Smooth muscle cell (in vitro differentiated cells): ENCODE measurements around the gene VWA1. TPM values are rescaled to one million over a fixed set of nuclear protein-coding genes. Genes with fewer than 3 reads are reported as not detected.
A peak's percentile ranks its signal among the peaks of the same experiment; 100 is the strongest.

Source experiments
- DNase-seq: peaks from one replicate; lab custom pipeline; 2025; ENCODE audit not compliant: unreplicated experiment; lab: John Stamatoyannopoulos, UW
- H2AFZ ChIP-seq: fragments of 200-600 bp; sonication (generic); 2 replicates; pipeline ENCODE4 v1.6.0; 2016; ENCODE audit warnings: antibody characterized with exemption, low read depth, mild to moderate bottlenecking
- H3F3A ChIP-seq: fragments of 200-600 bp; sonication (generic); 2 replicates; pipeline ENCODE4 v1.6.0; 2017; ENCODE audit warnings: antibody characterized with exemption, low read depth
- H3K27ac ChIP-seq: fragments of 200-600 bp; sonication (generic); 2 replicates; pipeline ENCODE4 v1.5.1; 2016; ENCODE audit warnings: low read depth, mild to moderate bottlenecking
- H3K27me3 ChIP-seq: fragments of 200-600 bp; sonication (generic); 2 replicates; pipeline ENCODE4 v1.6.1; 2016; ENCODE audit warnings: low read depth, mild to moderate bottlenecking
- H3K36me3 ChIP-seq: fragments of 200-600 bp; sonication (generic); 2 replicates; pipeline ENCODE4 v1.5.1; 2016; ENCODE audit warnings: low read depth
- H3K4me1 ChIP-seq: fragments of 200-600 bp; sonication (generic); 2 replicates; pipeline ENCODE4 v1.5.1; 2016; ENCODE audit warnings: low read depth
- H3K4me2 ChIP-seq: fragments of 200-600 bp; sonication (generic); 2 replicates; pipeline ENCODE4 v1.6.0; 2016; ENCODE audit warnings: mild to moderate bottlenecking
- H3K4me3 ChIP-seq: fragments of 200-600 bp; sonication (generic); 2 replicates; pipeline ENCODE4 v1.5.1; 2016; ENCODE audit warnings: mild to moderate bottlenecking
- H3K79me2 ChIP-seq: fragments of 200-600 bp; sonication (generic); 2 replicates; pipeline ENCODE4 v1.6.0; 2016; ENCODE audit warnings: low read depth, mild to moderate bottlenecking
- H3K9ac ChIP-seq: fragments of 200-600 bp; sonication (generic); 2 replicates; pipeline ENCODE4 v1.6.0; 2016; ENCODE audit warnings: low read depth
- H3K9me3 ChIP-seq: fragments of 200-600 bp; sonication (generic); replicated peaks from 2 replicates; pipeline ENCODE4 v1.5.1; 2016; ENCODE audit warnings: low read depth
- H4K20me1 ChIP-seq: fragments of 200-600 bp; sonication (generic); 2 replicates; pipeline ENCODE4 v1.6.0; 2016; ENCODE audit warnings: low read depth
- WGBS: methylation state at CpG from one replicate; pipeline ENCODE4 v1.1.7; 2016; ENCODE audit warnings: low lambda C conversion rate; 5-methylcytosine and 5-hydroxymethylcytosine counted together
- polyA plus RNA-seq: library from polyadenylated mRNA; unstranded; fragments of >200 nt; fragmentation: Nextera tagmentation; extraction: Ambion mirVana; gene quantifications from 2 replicates; pipeline ENCODE4 v1.2.1, GENCODE V29; 2016
- total RNA-seq: library from RNA; depleted of rRNA; stranded (reverse); fragments of >200 nt; gene quantifications from 2 replicates; pipeline ENCODE4 v1.2.3, GENCODE V29; 2014
- TF ChIP-seq, protein P1 (sequence below): fragments of 200-600 bp; sonication (generic); IDR thresholded peaks from 2 replicates; pipeline ENCODE4 v1.5.1; 2017; ENCODE audit warnings: borderline replicate concordance, mild to moderate bottlenecking, antibody characterized with exemption; ENCODE audit not compliant: insufficient read depth, poor library complexity, severe bottlenecking

Gene VWA1
- total and polyA plus RNA-seq, 2 experiments from 2014 or later: 29.5 to 79.2 TPM

DNA sequence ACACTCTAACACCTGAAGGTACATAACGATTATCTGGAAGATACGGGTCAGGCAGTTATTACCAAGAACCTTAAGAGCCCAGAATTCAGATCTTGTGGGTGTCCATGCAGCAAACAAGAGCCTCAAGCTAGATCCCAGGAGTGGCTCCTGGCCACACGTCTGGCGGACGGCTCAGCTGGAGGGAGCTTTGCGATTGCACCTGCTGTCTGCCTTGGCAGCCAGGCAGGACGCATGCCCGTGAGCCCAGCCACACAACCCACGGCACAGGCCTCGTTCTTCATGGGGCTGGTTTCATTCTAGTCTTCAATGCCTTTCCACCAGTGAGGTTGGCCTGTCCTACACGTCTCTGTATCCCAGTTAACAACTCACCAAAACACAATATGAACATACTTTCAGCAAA lies 42.1 kb upstream of the VWA1 start:
- Histone ChIP-seq H3K4me3 (no peak overlapping the region), H3F3A (no peaks in the 10 kb centered on the region), H3K9ac (no peak overlapping the region), H3K79me2 (peaks cover 64% of the 10 kb centered on the region), H3K27me3 (no peaks in the 10 kb centered on the region), H4K20me1 (peaks cover 26% of the 10 kb centered on the region), H3K9me3 (no peaks in the 10 kb centered on the region), H3K27ac (no peak overlapping the region), H2AFZ (no peak overlapping the region), H3K4me1 (no peaks in the 10 kb centered on the region), H3K4me2 (no peak overlapping the region), H3K36me3 (peaks cover 27% of the 10 kb centered on the region)
- 92% methylated on average over 11 of the region's 11 CpGs for WGBS
- no peak for DNase-seq
- TF ChIP-seq, protein P1, sequence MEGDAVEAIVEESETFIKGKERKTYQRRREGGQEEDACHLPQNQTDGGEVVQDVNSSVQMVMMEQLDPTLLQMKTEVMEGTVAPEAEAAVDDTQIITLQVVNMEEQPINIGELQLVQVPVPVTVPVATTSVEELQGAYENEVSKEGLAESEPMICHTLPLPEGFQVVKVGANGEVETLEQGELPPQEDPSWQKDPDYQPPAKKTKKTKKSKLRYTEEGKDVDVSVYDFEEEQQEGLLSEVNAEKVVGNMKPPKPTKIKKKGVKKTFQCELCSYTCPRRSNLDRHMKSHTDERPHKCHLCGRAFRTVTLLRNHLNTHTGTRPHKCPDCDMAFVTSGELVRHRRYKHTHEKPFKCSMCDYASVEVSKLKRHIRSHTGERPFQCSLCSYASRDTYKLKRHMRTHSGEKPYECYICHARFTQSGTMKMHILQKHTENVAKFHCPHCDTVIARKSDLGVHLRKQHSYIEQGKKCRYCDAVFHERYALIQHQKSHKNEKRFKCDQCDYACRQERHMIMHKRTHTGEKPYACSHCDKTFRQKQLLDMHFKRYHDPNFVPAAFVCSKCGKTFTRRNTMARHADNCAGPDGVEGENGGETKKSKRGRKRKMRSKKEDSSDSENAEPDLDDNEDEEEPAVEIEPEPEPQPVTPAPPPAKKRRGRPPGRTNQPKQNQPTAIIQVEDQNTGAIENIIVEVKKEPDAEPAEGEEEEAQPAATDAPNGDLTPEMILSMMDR: no peak

DNA sequence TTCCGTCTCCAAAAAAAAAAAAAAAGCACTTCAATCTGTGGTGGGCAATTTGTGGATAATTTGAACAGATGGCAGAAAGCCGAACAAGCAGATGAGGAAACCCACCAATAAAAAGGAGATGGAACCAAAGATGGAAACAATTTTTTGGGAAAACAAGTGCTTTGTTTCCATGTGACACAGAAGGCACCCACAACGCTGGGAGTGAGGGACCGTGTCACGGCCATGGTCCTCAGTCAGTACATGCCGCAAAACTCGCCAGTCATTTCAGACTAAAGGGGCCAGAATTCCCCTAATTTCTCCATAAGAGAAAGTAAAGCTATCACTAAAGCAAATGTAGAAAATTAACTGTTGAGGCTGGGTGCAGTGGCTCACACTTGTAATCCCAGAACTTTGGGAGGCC lies 41.4 kb upstream of the VWA1 start:
- peaks cover 71% of the 10 kb centered on the region for H3K79me2 ChIP-seq
- no peak overlapping the region for H3K27ac ChIP-seq
- TF ChIP-seq, protein P1: no peak
- no peak overlapping the region for H3K4me3 ChIP-seq
- 99% methylated on average over 7 of the region's 7 CpGs for WGBS
- no peak overlapping the region for H2AFZ ChIP-seq
- H3K9me3 ChIP-seq: no peaks in the 10 kb centered on the region
- no peaks in the 10 kb centered on the region for H3F3A ChIP-seq
- no peaks in the 10 kb centered on the region for H3K27me3 ChIP-seq
- H3K4me1 ChIP-seq: no peaks in the 10 kb centered on the region
- H3K4me2 ChIP-seq: no peak overlapping the region
- peaks cover 27% of the 10 kb centered on the region for H3K36me3 ChIP-seq
- H4K20me1 ChIP-seq: peaks cover 26% of the 10 kb centered on the region
- no peak for DNase-seq
- H3K9ac ChIP-seq: no peak overlapping the region

DNA sequence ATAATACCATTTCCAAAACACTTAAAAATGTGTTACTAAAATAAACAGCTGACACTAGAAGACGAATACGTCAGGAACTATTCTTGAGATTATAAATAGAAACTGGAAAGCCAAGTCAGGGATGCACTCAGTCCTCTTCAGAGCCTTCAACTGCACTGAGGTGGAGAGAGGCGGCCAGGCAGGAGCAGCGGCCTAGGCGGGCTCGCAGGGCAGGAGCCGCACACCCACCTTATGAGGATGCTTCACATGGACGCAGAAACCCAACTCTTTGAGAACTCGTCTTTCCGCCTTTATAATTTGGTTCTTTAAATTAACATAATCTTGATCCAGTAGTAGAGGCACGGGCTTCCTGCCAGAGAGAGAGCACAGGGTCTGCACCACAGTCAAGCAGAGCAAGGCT lies 40.3 kb upstream of the VWA1 start:
- Histone ChIP-seq H3K9me3 (no peaks in the 10 kb centered on the region), H3K4me3 (no peak overlapping the region), H3K27me3 (no peaks in the 10 kb centered on the region), H3K4me2 (no peak overlapping the region), H3K79me2 (peaks cover 79% of the 10 kb centered on the region), H2AFZ (no peak overlapping the region), H3K27ac (no peak overlapping the region), H3F3A (no peaks in the 10 kb centered on the region), H3K4me1 (peaks cover 2% of the 10 kb centered on the region), H4K20me1 (peaks cover 25% of the 10 kb centered on the region), H3K36me3 (peaks cover 24% of the 10 kb centered on the region), H3K9ac (no peak overlapping the region)
- TF ChIP-seq, protein P1: no peak
- WGBS: 98% methylated on average over 11 of the region's 11 CpGs
- no peak for DNase-seq

DNA sequence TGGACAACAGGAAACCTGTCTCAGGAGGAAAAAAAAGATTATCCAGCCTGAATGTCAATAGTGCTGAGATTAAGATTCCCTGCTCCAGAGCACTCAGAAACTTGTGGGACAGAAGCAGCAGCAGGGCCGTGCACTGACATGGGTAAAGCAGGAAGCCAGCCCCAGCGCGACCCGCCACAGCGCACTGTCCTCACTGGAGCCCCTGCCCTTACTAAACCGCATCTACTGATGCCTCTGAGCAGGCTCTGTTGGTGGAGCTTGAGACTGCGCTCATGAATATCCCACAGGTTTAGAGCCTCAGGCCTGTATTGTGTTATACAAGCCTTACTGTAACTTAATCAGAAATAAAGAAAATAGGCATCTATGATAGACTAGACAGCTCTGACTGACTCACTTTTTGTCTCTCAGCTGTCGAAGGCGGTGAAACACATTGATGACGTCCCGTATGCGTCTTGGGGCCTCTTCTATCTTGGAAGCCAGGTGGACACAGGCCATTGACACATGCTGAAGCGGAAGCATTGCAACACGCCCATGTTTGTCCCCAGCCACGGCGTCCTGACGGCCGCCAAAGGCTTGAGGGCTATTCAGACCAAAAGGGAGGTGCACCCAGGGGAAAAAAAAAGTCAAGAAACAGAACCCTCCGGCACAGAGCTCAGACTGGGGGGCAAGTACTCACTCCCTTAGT lies 37.5 kb upstream of the VWA1 start:
- Histone ChIP-seq H3K9ac (peak overlapping the region; percentile 96), H2AFZ (no peak overlapping the region), H3K36me3 (no peaks in the 10 kb centered on the region), H3F3A (peaks cover 18% of the 10 kb centered on the region), H3K4me1 (peaks cover 7% of the 10 kb centered on the region), H3K4me3 (peak overlapping the region; percentile 97), H3K9me3 (no peaks in the 10 kb centered on the region), H3K27ac (peak overlapping the region; percentile 61), H3K79me2 (peaks cover 82% of the 10 kb centered on the region), H3K27me3 (no peaks in the 10 kb centered on the region), H4K20me1 (peaks cover 9% of the 10 kb centered on the region), H3K4me2 (peak overlapping the region; percentile 99)
- WGBS: 74% methylated on average over 19 of the region's 19 CpGs
- DNase-seq: no peak
- TF ChIP-seq, protein P1: no peak
